GM21423 (cell line): ENCODE measurements around the gene TREML1.

ENCODE experiments used
- ATAC-seq: cut with Tn5 transposase; IDR thresholded peaks from one replicate; pipeline ENCODE4 v1.9.1; 2021; ENCODE audit warnings: mild to moderate bottlenecking, moderate library complexity; ENCODE audit not compliant: unreplicated experiment

TREML1 gene

GRCh38 chr6:41179163-41179562, 25.0 kb upstream of the TREML1 start:
- ATAC-seq, result no peak

- ATAC-seq, result no peak
Measured at GRCh38 chr6:41177695-41178094, 23.5 kb upstream of the TREML1 start.

DNA sequence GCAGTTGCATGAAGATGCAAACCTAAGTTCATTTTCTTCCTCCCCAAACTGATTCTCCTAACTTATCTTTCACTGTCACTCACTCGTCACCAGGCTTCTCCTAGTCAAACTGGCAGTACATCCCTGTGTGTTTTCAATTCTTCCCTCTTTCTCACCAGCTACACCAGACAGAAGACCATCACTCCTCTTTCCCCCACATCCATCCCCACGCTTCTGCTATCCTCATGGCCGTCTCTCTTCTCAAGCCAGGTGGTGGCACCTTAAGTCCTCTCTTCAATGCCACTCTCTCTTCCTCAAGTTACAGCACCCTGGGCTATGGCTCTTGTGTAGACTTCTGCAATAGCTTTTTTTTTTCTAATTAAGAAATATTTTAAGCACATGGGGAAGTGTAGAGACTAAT, 23.1 kb upstream of the TREML1 start:
- ATAC-seq, result no peak

DNA sequence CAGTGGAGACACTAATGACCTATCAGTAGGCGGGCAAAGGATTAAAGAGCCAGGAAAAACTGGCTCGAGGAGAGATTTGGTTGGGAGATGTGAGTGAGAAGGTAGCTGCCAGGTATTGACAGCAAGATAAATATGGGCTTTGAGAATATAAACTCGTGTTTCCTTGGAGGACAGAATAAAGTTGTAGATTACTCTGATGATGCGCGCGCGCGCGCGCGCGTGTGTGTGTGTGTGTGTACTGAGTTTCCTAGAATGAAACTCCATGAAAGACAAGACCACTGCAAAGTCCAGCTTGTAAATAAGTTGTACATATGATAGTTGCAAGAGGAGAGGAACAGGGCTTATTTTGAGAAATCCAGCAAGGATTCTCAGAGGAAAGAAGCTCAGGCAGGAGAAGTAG, 22.0 kb upstream of the TREML1 start:
- ATAC-seq, result no peak

DNA sequence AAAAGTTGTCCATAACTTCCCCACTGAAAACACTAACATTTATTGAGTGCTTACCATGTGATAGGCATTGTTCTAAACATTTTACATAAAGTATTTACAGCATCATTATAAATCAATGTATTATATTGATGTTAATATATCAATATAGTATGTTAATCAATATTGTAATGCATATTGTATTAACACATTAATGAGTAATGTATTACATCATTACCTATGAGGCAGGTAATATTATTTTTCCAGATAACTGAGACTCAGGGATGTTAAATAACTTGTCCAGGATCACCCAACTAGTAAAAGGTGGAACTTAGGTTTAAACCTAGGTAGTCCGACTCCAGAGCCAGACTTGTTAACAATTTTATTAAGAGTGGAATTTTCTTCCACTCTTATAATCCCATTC, 20.9 kb upstream of the TREML1 start:
- no peak for ATAC-seq

DNA sequence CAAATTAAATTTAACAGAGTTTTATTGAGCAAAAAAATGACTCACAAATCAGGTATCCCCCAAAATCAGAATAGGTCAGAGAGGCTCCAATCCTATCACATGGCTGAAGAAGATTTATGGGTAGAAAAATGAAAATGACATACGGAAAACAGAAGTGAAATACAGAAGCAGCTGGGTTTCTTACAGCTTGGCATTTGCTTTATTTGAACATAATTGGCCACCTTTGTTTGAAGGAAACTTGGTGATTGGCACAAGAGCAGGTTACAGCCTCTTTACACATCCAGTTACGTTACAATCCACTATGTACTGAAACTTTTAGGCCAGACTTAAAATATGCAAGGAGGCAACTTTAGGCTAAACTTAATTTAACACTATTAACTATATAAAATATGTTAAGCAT, 20.5 kb upstream of the TREML1 start:
- no peak for ATAC-seq

DNA sequence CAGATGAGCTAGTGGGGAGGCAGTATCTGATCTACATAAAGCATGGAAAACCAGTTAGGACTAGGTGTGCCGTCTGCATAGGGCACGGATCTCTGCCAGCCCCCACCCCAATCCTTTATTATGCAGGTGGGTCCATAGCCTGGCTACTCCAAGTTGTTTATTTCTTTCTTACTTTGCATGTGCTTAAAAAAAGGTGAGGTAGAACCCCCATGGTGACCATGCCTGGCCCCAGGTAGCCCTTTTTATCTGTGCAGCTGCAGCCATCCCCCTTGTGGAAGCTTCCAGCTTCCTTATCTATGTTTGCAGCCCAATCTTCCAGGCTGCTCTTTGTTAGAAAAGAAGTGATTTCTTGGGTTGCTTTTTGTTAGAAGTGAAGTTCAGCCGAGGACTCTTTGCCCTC, 17.8 kb upstream of the TREML1 start:
- no peak for ATAC-seq

- no peak for ATAC-seq
Measured at GRCh38 chr6:41170547-41171160, 16.5 kb upstream of the TREML1 start.

- ATAC-seq, result no peak
Measured at GRCh38 chr6:41167173-41167963, 13.2 kb upstream of the TREML1 start.

DNA sequence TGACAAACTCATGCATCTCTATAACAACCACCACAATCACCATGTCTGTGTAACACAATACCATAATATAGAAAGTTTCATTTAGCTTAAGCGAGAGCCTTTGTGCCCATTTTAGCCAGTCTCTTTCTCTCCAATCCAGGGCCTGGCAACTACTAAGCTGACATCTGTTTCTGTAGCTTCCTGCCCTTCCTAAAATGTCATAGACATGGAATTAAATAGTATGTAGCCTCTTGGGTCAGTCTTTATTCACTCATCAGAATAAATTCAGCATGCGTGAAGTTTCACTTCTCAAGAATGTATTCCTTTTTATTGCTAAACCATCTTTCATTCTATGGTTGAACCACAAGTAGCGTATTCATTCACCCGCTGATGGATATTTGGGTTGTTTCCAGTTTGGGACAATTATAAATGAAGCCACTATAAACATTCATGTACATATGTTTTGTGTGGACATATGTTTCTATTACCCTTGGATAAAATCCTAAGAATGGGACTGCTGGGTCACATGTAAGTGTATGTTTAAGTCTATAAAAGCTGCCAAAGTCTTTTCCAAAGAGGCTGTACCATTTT, 10.5 kb upstream of the TREML1 start:
- ATAC-seq, result no peak

GRCh38 chr6:41163419-41163717, 9.2 kb upstream of the TREML1 start:
- ATAC-seq, result no peak

- no peak for ATAC-seq
Measured at GRCh38 chr6:41162687-41163418, 8.7 kb upstream of the TREML1 start, which contains the start of gene TREM2. Gene TREM2, minus strand, starts transcription at chr6:41163116. Its CDS starts 34 bp downstream, at chr6:41163082.

DNA sequence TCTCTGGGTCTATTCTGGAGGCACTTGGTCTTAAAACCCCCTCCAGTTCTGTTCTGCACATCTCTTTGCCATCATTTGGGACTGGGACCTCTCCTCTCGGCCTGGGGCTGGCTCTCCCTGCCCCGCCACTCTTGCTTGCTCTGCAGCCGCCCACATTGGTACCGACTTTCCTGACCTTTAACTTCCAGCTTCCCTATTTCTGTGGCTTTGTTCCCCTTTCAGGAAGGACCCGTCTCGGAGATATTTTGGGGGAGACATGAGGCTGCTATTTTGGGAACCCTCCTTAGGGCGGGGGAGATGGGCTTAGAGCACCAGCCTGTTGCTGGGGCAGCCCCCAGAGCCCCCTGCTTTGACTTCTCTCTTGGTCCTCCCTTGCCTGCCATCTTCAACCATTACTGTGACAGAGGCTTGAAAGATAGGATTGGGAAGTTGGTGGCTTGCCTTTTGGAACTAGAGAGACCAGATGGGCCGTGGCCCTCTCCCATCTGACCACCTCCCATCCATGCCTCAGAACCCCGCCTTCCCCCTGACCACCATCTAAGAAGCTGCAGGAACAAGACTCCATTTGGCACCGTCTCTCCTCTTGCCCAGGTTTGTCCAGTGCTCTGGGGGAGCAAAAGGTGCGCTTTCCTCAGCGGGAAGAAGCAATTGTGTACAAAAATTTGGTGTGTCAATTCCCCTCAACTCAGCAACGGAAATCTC, 7.9 kb upstream of the TREML1 start:
- no peak for ATAC-seq

DNA sequence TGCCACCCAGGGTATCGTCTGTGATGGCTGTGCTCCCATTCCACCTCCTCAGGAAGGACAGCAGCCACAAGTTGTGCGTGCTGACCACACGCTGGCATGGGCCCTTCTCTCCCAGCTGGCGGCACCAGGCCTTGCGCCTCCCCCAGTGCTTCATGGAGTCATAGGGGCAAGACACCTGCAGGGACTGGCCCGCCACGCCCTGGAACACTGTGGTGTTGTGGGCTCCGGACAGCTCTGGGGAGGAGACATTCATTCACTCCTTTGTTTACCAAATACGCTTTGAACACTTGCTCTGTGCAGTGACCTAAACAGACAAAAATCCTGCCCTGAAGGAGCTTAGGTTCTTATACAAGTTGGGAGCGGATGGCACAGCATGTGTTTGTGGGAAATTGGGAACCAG, 7.2 kb upstream of the TREML1 start:
- ATAC-seq, result no peak

GRCh38 chr6:41160933-41161332, 6.8 kb upstream of the TREML1 start:
- no peak for ATAC-seq

DNA sequence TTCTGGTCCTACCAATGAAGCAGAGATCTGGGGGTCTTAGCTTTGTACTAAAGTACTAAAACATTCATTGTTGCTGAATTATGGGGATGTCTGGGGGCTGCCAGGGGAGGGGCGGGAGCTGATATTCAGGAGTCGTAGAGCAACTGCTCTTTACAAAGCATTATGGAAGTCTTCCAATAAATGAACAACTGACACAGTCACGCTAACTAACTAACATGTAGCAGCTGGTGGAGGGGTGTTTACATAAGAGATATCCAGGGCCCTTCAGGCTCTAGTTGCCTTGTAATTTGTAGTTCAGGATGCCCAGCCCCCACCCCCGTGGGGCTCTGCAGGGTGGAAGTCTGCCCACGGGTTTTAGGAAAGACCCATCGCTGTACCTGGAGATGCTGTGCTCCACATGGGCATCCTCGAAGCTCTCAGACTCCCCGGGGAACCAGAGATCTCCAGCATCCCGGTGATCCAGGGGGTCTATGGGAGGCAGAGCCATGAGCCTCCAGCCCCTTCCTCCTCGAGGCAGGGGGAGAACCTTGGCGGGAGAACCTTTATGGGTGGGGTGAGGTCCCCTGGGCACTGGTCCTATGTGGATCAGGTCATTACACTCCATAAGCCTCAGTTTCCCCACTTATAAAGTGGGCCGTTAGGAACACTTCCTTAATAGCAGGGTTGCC, 5.4 kb upstream of the TREML1 start:
- no peak for ATAC-seq

DNA sequence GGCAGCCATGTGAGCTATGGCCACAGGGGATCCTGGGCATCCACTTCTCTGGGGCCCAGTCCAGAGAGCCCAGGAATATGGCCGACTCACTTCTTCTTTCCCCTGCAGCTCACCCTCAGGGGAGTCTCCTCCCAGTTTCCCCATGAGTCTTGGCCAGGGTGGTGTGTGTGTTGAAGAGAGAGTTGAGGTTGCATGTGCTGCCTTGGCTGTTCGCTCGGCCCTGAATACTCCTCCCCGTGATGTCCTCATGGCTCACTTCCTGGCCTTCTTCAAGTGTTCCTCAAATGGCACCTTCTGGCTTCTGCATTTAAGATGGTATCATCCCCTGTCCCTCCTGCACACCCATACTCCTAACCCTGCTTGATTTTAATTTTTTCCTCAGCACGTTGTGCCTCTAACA, 3.2 kb upstream of the TREML1 start:
- no peak for ATAC-seq

DNA sequence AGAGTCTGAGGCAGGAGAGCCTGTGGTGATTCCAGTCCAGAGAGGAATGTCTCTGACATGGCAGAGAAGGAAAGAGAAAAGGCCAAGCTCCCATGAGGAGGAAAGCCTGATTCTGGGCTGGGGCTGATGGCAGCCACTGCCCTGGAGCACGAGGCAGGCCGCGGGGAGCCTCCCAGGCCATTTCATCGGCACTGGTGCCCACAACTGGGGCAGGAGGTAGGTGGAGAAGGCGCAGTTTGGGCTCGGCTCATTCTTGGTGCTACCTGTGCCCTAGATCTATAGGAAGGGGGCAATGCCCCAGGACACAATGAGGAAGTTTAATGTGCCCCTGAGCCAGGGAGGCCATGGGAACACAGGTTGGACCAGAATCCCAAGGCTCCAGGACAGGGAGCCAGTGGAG, 2.6 kb upstream of the TREML1 start:
- ATAC-seq, result no peak

DNA sequence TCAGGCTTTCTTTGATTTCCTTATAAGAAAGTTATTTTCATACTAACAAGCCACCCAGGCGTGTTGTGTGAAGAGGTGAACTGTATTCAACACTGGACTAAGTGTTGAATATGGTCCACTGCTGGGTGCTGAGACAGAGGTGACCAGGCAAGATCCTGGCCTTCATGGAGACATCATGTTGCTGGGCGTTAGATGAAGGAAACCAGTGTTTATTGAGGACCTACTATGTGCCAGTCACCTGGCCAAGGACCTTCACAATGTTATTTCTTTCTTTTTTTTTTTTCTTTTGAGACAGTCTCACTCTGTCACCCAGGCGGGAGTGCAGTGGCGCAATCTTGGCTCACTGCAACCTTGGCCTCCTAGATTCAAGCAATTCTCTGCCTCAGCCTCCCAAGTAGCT, 1.9 kb upstream of the TREML1 start:
- no peak for ATAC-seq

DNA sequence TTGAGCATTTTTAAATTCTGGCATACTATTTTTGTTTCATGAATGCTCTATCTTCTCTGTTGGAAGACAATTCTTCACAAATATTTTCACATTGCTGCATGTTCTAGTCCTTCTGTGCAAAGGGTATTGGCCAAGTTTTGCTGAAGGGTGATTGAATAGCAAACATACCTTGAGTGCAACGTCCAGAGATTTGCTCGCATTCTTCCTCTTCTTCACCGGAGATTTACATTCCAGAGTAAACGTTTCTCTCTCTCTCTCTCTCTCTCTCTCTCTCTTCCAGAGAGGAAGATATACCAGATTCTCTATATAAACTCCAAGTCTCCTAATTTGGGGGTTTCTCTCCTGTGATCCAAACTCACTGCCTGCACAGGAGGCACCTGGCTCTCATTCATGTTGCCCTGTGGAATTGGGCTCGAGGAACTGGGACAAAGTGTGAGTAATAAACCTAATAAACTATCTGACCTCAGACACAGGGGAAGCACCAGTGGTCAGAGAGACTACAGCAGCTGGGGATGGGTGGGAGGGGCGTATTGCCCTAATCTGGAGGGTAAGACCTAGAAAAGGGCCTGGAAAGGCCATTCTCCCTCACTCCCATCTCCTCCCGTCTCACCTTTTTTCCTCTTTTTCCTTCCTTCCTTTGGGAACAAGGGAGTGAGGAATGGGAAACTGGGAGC, 1.1 kb upstream of the TREML1 start:
- no peak for ATAC-seq
